GM12878 (cell line): ENCODE measurements around the gene SEC16A. TPM values are rescaled to one million over a fixed set of nuclear protein-coding genes. Genes with fewer than 3 reads are reported as not detected.

ENCODE experiments used
- ATAC-seq: fragments of 200-7000 bp; cut with Tn5 transposase; 3 replicates; pipeline ENCODE4 v1.9.1; 2020; ENCODE audit warnings: mild to moderate bottlenecking, moderate library complexity
- BruUV-seq: library from RNA; stranded (reverse); fragments of 400-500 nt; replicated peaks from 2 replicates; lab custom pipeline; 2021; lab: Mats Ljungman, UMichigan
- CTCF ChIA-PET: fragments of 300-600 bp; sonication (Branson Sonifier 250); formaldehyde crosslinking; extraction: SDS; loops from one replicate; lab custom pipeline; 2021; ENCODE audit warnings: inconsistent platforms; lab: Yijun Ruan, JAX
- POLR2A ChIA-PET: fragments of 350-600 bp; formaldehyde crosslinking; extraction: SDS; loops from one replicate; lab custom pipeline; 2021; ENCODE audit warnings: inconsistent platforms; lab: Charles Lee
- RAD21 ChIA-PET: fragments of 300-600 bp; sonication (Branson Sonifier 250); formaldehyde crosslinking; loops from one replicate; lab custom pipeline; 2023; ENCODE audit warnings: antibody characterized with exemption; ENCODE audit not compliant: unreplicated experiment; lab: Charles Lee
- SMC1A ChIA-PET: fragments of 300-600 bp; sonication (Branson Sonifier 250); formaldehyde crosslinking; loops from one replicate; lab custom pipeline; 2023; ENCODE audit not compliant: unreplicated experiment, uncharacterized antibody; lab: Charles Lee
- DNase-seq: peaks from one replicate; pipeline ENCODE4 v3.0.0-alpha.2; 2011; ENCODE audit warnings: low read depth, low spot score
- FAIRE-seq: peaks from 3 replicates; lab custom pipeline; 2011; peaks lifted over from hg19 to GRCh38; lab: Jason Lieb, UNC
- H2AFZ ChIP-seq: 2 replicates; pipeline ENCODE4 v1.6.0; 2011; ENCODE audit warnings: low read depth, low read length, control low read depth; ENCODE audit not compliant: control insufficient read depth
- H3K27ac ChIP-seq: 2 replicates; pipeline ENCODE4 v1.5.1; 2011; ENCODE audit warnings: control low read depth; ENCODE audit not compliant: control insufficient read depth, insufficient read depth
- H3K27me3 ChIP-seq, 2 experiments: replicated peaks in 1 of 2; 2 replicates each; pipeline versions ENCODE4 v1.6.0 to v1.6.1; 2011; ENCODE audit warnings: low read length in 1 of 2; ENCODE audit not compliant: control insufficient read depth in 2 of 2, insufficient read depth in 2 of 2
- H3K36me3 ChIP-seq, 2 experiments: 2 replicates each; pipeline ENCODE4 v1.5.1; 2011; ENCODE audit warnings: low read length in 1 of 2; ENCODE audit not compliant: control insufficient read depth in 2 of 2, insufficient read depth in 2 of 2
- H3K4me1 ChIP-seq: 2 replicates; pipeline ENCODE4 v1.6.1; 2011; ENCODE audit warnings: mild to moderate bottlenecking, low read length, moderate library complexity, mixed read lengths; ENCODE audit not compliant: control insufficient read depth, insufficient read depth
- H3K4me2 ChIP-seq: 2 replicates; pipeline ENCODE4 v1.6.0; 2011; ENCODE audit warnings: control low read depth; ENCODE audit not compliant: control insufficient read depth, insufficient read depth
- H3K4me3 ChIP-seq: fragments of 200-600 bp; sonication (generic); 2 replicates; pipeline ENCODE4 v1.5.1; 2016
- H3K79me2 ChIP-seq: 2 replicates; pipeline ENCODE4 v1.6.0; 2011; ENCODE audit warnings: low read length; ENCODE audit not compliant: control insufficient read depth, insufficient read depth
- H3K9ac ChIP-seq: 2 replicates; pipeline ENCODE4 v1.8.0; 2011; ENCODE audit warnings: low read length, control low read depth, mixed read lengths; ENCODE audit not compliant: control insufficient read depth, insufficient read depth
- H3K9me3 ChIP-seq: replicated peaks from 3 replicates; pipeline ENCODE4 v1.5.1; 2011; ENCODE audit warnings: mild to moderate bottlenecking, low read length; ENCODE audit not compliant: control insufficient read depth, insufficient read depth
- H4K20me1 ChIP-seq: 2 replicates; pipeline ENCODE4 v1.6.0; 2011; ENCODE audit not compliant: control insufficient read depth, insufficient read depth
- POLR2A ChIP-seq: IDR thresholded peaks from 2 replicates; pipeline ENCODE4 v1.6.1; 2011; ENCODE audit warnings: low read depth, mild to moderate bottlenecking, low read length
- POU2F2 ChIP-seq: IDR thresholded peaks from 3 replicates; pipeline ENCODE4 v1.6.1; 2011; ENCODE audit warnings: low read depth, mild to moderate bottlenecking, low read length, borderline replicate concordance
- RAD21 ChIP-seq: IDR thresholded peaks from 2 replicates; pipeline ENCODE4 v1.6.1; 2011; ENCODE audit warnings: mild to moderate bottlenecking, low read depth, low read length, moderate library complexity; ENCODE audit not compliant: insufficient read depth
- SMAD1 ChIP-seq: fragments of 450-650 bp; IDR thresholded peaks from 2 replicates; pipeline ENCODE4 v1.6.1; 2018; ENCODE audit warnings: mild to moderate bottlenecking, low read depth; ENCODE audit not compliant: partially characterized antibody
- TAF1 ChIP-seq: IDR thresholded peaks from 2 replicates; pipeline ENCODE4 v1.6.1; 2011; ENCODE audit warnings: mild to moderate bottlenecking, low read depth, low read length, borderline replicate concordance
- ZNF207 ChIP-seq: fragments of 450-650 bp; IDR thresholded peaks from 2 replicates; pipeline ENCODE4 v1.6.1; 2014; ENCODE audit warnings: antibody characterized with exemption, mild to moderate bottlenecking, borderline replicate concordance
- WGBS: methylation state at CpG from one replicate; pipeline ENCODE4 v1.1.6; 2016; ENCODE audit warnings: low lambda C conversion rate; ENCODE audit not compliant: insufficient replicate concordance, insufficient coverage; ENCODE audit errors: missing lambda C conversion rate; 5-methylcytosine and 5-hydroxymethylcytosine counted together
- in situ Hi-C: fragments of 300-500 bp; cut with MboI; formaldehyde crosslinking; loops from 9 replicates; pipeline ENCODE4 v1.14.3; 2018; ENCODE audit warnings: mixed read lengths
- intact Hi-C: fragments of 100-400 bp; cut with micrococcal nuclease; formaldehyde crosslinking; loops from one replicate; pipeline ENCODE4 v1.14.2; 2022; ENCODE audit not compliant: unreplicated experiment
- polyA plus RNA-seq, 11 experiments: library from polyadenylated mRNA; depleted of rRNA in 4 of 11; unstranded in 6 of 11; stranded (reverse) in 5 of 11; fragments of >200 nt; fragmentation: Nextera tagmentation in 4 of 11; fragmentation: Illumina TruSeq in 1 of 11; extraction: Ambion mirVana in 4 of 11; extraction: Trizol in 1 of 11; gene quantifications; 1 replicate in 1 of 11; 2 replicates in 10 of 11; pipeline versions ENCODE4 v1.2.1 to v1.2.3, GENCODE V29; 2011 to 2016; ENCODE audit warnings: inconsistent platforms in 2 of 11, missing spikeins in 2 of 11, low read depth in 1 of 11
- total RNA-seq, 4 experiments: library from RNA; depleted of rRNA in 3 of 4; stranded (reverse); fragments of >200 nt in 3 of 4; fragmentation: Illumina TruSeq in 1 of 4; extraction: Trizol in 1 of 4; gene quantifications; 2 replicates each; pipeline versions ENCODE4 v1.2.1 to v1.2.3, GENCODE V29; 2013 to 2021
- TF ChIP-seq, protein P1 (sequence below): fragments of 150-350 bp; IDR thresholded peaks from 2 replicates; pipeline ENCODE4 v1.6.1; 2016; ENCODE audit warnings: low read depth, low read length

The SEC16A gene
- total and polyA plus RNA-seq, 10 of the 15 experiments (the other 5 are each of a cell fraction or from before 2014, with no cell fraction given): 9.9 to 59.1 (median 21.7) TPM

DNA sequence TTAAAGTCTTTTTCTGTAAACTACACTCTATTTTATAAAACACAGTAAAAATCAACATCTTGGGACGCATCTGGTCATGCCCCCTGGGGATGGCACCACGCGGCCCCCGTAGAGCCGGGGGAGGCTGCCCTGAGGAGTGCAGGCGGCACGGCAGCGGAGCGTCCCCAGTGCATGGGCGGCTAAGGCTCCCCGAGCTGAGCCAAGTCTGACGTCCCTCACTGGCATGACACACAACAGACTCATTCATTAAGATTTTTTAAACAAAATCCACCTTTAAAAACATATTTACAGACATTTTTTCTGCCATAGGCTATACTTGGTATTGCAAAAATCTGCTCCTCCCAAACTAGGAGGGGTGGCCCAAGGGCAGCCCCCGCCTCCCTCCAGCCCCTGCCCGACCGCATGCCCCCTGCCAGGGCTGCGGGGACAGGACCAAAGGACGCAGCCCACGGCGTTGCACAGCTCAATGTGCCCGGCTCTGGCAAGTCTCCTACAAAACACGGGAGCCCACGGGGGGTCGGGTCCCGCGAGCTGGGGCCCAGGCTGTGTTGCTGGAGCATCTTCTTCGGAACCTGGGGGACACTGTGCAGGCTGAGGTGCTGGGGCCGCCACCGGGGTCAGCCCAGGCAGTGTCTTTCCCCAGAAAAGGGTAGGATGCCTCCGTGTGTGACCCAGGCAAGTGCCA is 11.8 kb upstream of the SEC16A start:
- BruUV-seq: TSS peak; percentile 72
- Histone ChIP-seq H3K27ac (no peak overlapping the region), H3K9ac (no peak overlapping the region), H3K4me2 (no peak overlapping the region), H3K27me3 (no peaks in the 10 kb centered on the region), H3K4me1 (no peaks in the 10 kb centered on the region), H4K20me1 (no peaks in the 10 kb centered on the region), H3K9me3 (no peaks in the 10 kb centered on the region), H3K79me2 (no peaks in the 10 kb centered on the region), H3K36me3 (peaks cover 0 to 19% of the 10 kb centered on the region in 2 experiments; a peak in 2 of 4 replicates), H2AFZ (no peak overlapping the region), H3K4me3 (no peak overlapping the region)
- SMC1A ChIA-PET: no interaction called here
- POLR2A ChIA-PET: no interaction called here
- RAD21 ChIA-PET: no interaction called here
- 93% methylated on average over 29 of the region's 29 CpGs for WGBS
- intact Hi-C loops: no loop called here
- peak; percentile 12; the same call in 1 of the 2 replicates for TF ChIP-seq POLR2A
- no peak for TF ChIP-seq RAD21
- TF ChIP-seq POU2F2: no peak
- CTCF ChIA-PET: no interaction called here
- no peak for DNase-seq
- no peak for FAIRE-seq
- no peak for ATAC-seq
- in situ Hi-C loops: loop anchor here (5.0 kb wide), 1 partner anchor 133 kb away; no protein-coding TSS in a partner anchor

DNA sequence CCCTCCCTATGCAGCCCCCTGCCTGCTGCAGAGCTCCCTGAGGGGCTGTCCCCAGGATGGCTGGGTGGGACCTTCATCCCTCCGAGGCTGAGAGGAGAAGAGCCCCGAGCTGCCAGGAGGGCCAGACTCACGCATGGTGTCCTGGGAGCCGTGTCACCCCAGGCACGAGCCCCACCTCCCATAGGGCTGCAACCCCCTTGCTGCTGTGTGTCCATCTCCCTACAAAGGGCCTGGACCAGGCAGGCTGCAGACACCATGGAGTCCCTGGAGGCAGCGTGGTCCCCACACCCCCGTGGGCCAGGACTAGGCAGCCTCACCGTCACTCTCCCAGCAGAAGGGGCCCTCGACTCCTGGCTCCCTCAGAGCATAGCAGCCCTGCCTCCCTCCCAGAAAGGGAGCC is 11.2 kb upstream of the SEC16A start:
- Histone ChIP-seq H3K27ac (no peak overlapping the region), H3K4me3 (no peak overlapping the region), H2AFZ (no peak overlapping the region), H3K36me3 (peaks cover 0 to 16% of the 10 kb centered on the region in 2 experiments; a peak in 2 of 4 replicates), H4K20me1 (no peaks in the 10 kb centered on the region), H3K4me2 (no peak overlapping the region), H3K4me1 (no peaks in the 10 kb centered on the region), H3K79me2 (no peaks in the 10 kb centered on the region), H3K27me3 (no peaks in the 10 kb centered on the region), H3K9me3 (no peaks in the 10 kb centered on the region), H3K9ac (no peak overlapping the region)
- DNase-seq (no peak), FAIRE-seq (no peak), ATAC-seq (no peak; the same call in 1 of the 3 replicates)
- SMC1A ChIA-PET: no interaction called here
- CTCF ChIA-PET: no interaction called here
- BruUV-seq: no TSS peak
- intact Hi-C loops: no loop called here
- 85% methylated on average over 9 of the region's 9 CpGs for WGBS
- RAD21 ChIA-PET: no interaction called here
- TF ChIP-seq, protein P1, sequence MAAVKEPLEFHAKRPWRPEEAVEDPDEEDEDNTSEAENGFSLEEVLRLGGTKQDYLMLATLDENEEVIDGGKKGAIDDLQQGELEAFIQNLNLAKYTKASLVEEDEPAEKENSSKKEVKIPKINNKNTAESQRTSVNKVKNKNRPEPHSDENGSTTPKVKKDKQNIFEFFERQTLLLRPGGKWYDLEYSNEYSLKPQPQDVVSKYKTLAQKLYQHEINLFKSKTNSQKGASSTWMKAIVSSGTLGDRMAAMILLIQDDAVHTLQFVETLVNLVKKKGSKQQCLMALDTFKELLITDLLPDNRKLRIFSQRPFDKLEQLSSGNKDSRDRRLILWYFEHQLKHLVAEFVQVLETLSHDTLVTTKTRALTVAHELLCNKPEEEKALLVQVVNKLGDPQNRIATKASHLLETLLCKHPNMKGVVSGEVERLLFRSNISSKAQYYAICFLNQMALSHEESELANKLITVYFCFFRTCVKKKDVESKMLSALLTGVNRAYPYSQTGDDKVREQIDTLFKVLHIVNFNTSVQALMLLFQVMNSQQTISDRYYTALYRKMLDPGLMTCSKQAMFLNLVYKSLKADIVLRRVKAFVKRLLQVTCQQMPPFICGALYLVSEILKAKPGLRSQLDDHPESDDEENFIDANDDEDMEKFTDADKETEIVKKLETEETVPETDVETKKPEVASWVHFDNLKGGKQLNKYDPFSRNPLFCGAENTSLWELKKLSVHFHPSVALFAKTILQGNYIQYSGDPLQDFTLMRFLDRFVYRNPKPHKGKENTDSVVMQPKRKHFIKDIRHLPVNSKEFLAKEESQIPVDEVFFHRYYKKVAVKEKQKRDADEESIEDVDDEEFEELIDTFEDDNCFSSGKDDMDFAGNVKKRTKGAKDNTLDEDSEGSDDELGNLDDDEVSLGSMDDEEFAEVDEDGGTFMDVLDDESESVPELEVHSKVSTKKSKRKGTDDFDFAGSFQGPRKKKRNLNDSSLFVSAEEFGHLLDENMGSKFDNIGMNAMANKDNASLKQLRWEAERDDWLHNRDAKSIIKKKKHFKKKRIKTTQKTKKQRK: no peak
- TF ChIP-seq TAF1 (no peak), ZNF207 (no peak), SMAD1 (no peak)
- POLR2A ChIA-PET: no interaction called here
- in situ Hi-C loops: loop anchor here (5.0 kb wide), 1 partner anchor 133 kb away; no protein-coding TSS in a partner anchor
